PC-3 (cell line): ENCODE data around the gene GRAMD1C.

Experiments used
- EZH2 ChIP-seq: fragments of 300-600 bp; sonication (generic); IDR thresholded peaks from one replicate; pipeline ENCODE4 v1.6.1; 2017; ENCODE audit warnings: antibody characterized with exemption, mild to moderate bottlenecking, low read length; ENCODE audit not compliant: unreplicated experiment
- EZH2phosphoT487 ChIP-seq: fragments of 300-600 bp; sonication (generic); IDR thresholded peaks from 2 replicates; pipeline ENCODE4 v1.6.1; 2018; ENCODE audit warnings: mild to moderate bottlenecking, antibody characterized with exemption, low read length, borderline replicate concordance
- TF ChIP-seq, protein P1 (sequence below): fragments of 300-600 bp; sonication (generic); conservative IDR thresholded peaks from 2 replicates; pipeline ENCODE4 v1.5.1; 2017; ENCODE audit warnings: antibody characterized with exemption, low read depth, mild to moderate bottlenecking, low read length

- TF ChIP-seq, protein P1, sequence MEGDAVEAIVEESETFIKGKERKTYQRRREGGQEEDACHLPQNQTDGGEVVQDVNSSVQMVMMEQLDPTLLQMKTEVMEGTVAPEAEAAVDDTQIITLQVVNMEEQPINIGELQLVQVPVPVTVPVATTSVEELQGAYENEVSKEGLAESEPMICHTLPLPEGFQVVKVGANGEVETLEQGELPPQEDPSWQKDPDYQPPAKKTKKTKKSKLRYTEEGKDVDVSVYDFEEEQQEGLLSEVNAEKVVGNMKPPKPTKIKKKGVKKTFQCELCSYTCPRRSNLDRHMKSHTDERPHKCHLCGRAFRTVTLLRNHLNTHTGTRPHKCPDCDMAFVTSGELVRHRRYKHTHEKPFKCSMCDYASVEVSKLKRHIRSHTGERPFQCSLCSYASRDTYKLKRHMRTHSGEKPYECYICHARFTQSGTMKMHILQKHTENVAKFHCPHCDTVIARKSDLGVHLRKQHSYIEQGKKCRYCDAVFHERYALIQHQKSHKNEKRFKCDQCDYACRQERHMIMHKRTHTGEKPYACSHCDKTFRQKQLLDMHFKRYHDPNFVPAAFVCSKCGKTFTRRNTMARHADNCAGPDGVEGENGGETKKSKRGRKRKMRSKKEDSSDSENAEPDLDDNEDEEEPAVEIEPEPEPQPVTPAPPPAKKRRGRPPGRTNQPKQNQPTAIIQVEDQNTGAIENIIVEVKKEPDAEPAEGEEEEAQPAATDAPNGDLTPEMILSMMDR: no peak
- TF ChIP-seq EZH2: no peak
- TF ChIP-seq EZH2phosphoT487: no peak
These were observed 8.8 kb upstream of the GRAMD1C start for GRCh38 chr3:113829576-113830354.
